Stimulated activated naive CD8-positive, alpha-beta T cell treated with anti-CD3 and anti-CD28 coated beads, Interleukin-15, Interleukin-2, amounts not matched to agents 100 U/mL and 50 U/mL, for 24 hours (primary cell): ENCODE data around the gene SUCO.
"Not testable (repeated sequence)": the region's sequence is repeated elsewhere in the genome, so short reads cannot be mapped to it uniquely, and the experiment has no call there.

Experiments used
- ATAC-seq: fragments of 150-1000 bp; cut with Tn5 transposase; one replicate; pipeline ENCODE4 v1.10.0; 2021
- DNase-seq: peaks from one replicate; pipeline ENCODE4 v3.0.0; 2021

SUCO gene

GRCh38 chr1:172532700-172533512, at the start of gene SUCO:
Gene SUCO (plus strand): TSS chr1:172533150. CDS start chr1:172533436, 286 bp downstream.
- peak; percentile 100 for DNase-seq
- peak; percentile 92 for ATAC-seq

GRCh38 chr1:172483448-172483847, 49.5 kb upstream of the SUCO start:
- ATAC-seq (no peak), DNase-seq (no peak)

GRCh38 chr1:172484252-172484651, 48.7 kb upstream of the SUCO start:
- ATAC-seq: no peak
- no peak for DNase-seq

GRCh38 chr1:172485626-172486025, 47.3 kb upstream of the SUCO start:
- ATAC-seq (no peak), DNase-seq (no peak)

GRCh38 chr1:172486805-172487454, 46.0 kb upstream of the SUCO start:
- ATAC-seq (no peak), DNase-seq (no peak)

- DNase-seq (no peak), ATAC-seq (no peak)
These were observed 45.4 kb upstream of the SUCO start for GRCh38 chr1:172487550-172487949.

GRCh38 chr1:172488393-172488792, 44.6 kb upstream of the SUCO start:
- ATAC-seq (no peak), DNase-seq (no peak)

- no peak for DNase-seq
- ATAC-seq: no peak
These were observed 43.1 kb upstream of the SUCO start for GRCh38 chr1:172489847-172490246.

GRCh38 chr1:172492421-172492820, 40.5 kb upstream of the SUCO start:
- no peak for DNase-seq
- ATAC-seq: no peak

- no peak for ATAC-seq
- DNase-seq: no peak
These were observed 38.8 kb upstream of the SUCO start for GRCh38 chr1:172494166-172494565.

- ATAC-seq, DNase-seq: not testable (repeated sequence)
These were observed 36.8 kb upstream of the SUCO start for GRCh38 chr1:172496127-172496526.

- no peak for ATAC-seq
- DNase-seq: no peak
These were observed 36.3 kb upstream of the SUCO start for GRCh38 chr1:172496678-172497077.

- no peak for DNase-seq
- no peak for ATAC-seq
These were observed 35.7 kb upstream of the SUCO start for GRCh38 chr1:172497230-172497629.

- DNase-seq: no peak
- no peak for ATAC-seq
These were observed 34.1 kb upstream of the SUCO start for GRCh38 chr1:172498857-172499256.

GRCh38 chr1:172499636-172500141, 33.3 kb upstream of the SUCO start:
- no peak for DNase-seq
- peak; percentile 46 for ATAC-seq

- no peak for DNase-seq
- no peak for ATAC-seq
These were observed 32.7 kb upstream of the SUCO start for GRCh38 chr1:172500207-172500606.

- DNase-seq: no peak
- no peak for ATAC-seq
These were observed 25.2 kb upstream of the SUCO start for GRCh38 chr1:172507741-172508140.

GRCh38 chr1:172510479-172510878, 22.5 kb upstream of the SUCO start:
- DNase-seq: no peak
- no peak for ATAC-seq

- ATAC-seq (no peak), DNase-seq (no peak)
These were observed 20.4 kb upstream of the SUCO start for GRCh38 chr1:172512591-172512990.

GRCh38 chr1:172513479-172513878, 19.5 kb upstream of the SUCO start:
- ATAC-seq (no peak), DNase-seq (no peak)

- ATAC-seq (no peak), DNase-seq (no peak)
These were observed 18.8 kb upstream of the SUCO start for GRCh38 chr1:172514108-172514507.

- no peak for DNase-seq
These were observed 17.5 kb upstream of the SUCO start for GRCh38 chr1:172515436-172515835.

GRCh38 chr1:172515927-172516326, 17.0 kb upstream of the SUCO start:
- DNase-seq (no peak), ATAC-seq (no peak)

More at GRCh38 chr1:172515436-172515835, 17.5 kb upstream of the SUCO start:
- ATAC-seq: no peak
